Liver (tissue), 3 donors: ENCODE measurements around the gene PRRG1.
"Not testable (repeated sequence)": the region's sequence is repeated elsewhere in the genome, so short reads cannot be mapped to it uniquely, and the experiment has no call there.

ENCODE experiments used
- JUND ChIP-seq, 2 donors: IDR thresholded peaks; 2 replicates each; pipeline ENCODE4 v1.6.1; 2016; ENCODE audit warnings: antibody characterized with exemption in 2 of 2
- RAD21 ChIP-seq, 2 donors: IDR thresholded peaks; 2 replicates each; pipeline ENCODE4 v1.6.1; 2016; ENCODE audit warnings: antibody characterized with exemption in 2 of 2, mild to moderate bottlenecking in 2 of 2
- REST ChIP-seq: IDR thresholded peaks from 2 replicates; pipeline ENCODE4 v1.6.1; 2016; ENCODE audit warnings: antibody characterized with exemption, mild to moderate bottlenecking
- SP1 ChIP-seq: IDR thresholded peaks from 2 replicates; pipeline ENCODE4 v1.6.1; 2018; ENCODE audit warnings: antibody characterized with exemption, mild to moderate bottlenecking
- TF ChIP-seq, protein P1 (sequence below): fragments of 150-350 bp; IDR thresholded peaks from 2 replicates; pipeline ENCODE4 v1.5.1; 2017; ENCODE audit warnings: improper control_type of control experiment, low read depth, low read length; ENCODE audit not compliant: missing input control
- donor health status: healthy.
- donor health status: healthy.

DNA sequence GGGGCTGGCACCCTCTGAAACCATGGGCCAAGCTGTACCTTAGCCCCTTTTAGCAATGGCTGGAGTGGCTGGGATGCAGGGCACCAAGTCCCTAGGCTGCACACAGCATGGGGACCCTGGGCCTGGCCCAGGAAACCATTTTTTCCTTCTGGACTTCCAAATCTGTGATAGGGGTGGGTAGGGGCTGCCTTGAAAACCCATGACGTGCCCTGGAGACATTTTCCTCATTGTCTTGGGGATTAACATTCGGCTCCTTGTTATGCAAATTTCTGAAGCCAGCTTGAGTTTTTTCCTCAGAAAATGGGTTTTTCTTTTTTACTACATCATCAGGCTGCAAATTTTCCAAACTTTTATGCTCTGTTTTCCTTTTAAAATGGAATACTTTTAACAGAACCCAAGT is 79.8 kb downstream of the PRRG1 start:
- TF ChIP-seq, protein P1, sequence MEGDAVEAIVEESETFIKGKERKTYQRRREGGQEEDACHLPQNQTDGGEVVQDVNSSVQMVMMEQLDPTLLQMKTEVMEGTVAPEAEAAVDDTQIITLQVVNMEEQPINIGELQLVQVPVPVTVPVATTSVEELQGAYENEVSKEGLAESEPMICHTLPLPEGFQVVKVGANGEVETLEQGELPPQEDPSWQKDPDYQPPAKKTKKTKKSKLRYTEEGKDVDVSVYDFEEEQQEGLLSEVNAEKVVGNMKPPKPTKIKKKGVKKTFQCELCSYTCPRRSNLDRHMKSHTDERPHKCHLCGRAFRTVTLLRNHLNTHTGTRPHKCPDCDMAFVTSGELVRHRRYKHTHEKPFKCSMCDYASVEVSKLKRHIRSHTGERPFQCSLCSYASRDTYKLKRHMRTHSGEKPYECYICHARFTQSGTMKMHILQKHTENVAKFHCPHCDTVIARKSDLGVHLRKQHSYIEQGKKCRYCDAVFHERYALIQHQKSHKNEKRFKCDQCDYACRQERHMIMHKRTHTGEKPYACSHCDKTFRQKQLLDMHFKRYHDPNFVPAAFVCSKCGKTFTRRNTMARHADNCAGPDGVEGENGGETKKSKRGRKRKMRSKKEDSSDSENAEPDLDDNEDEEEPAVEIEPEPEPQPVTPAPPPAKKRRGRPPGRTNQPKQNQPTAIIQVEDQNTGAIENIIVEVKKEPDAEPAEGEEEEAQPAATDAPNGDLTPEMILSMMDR: not testable (repeated sequence)
- TF ChIP-seq REST; RAD21 (IDR thresholded peaks at IDR 0.05); SP1; JUND (IDR thresholded peaks at IDR 0.05): not testable (repeated sequence)
